ENCODE measurements around the gene SH3PXD2A. TPM values are rescaled to one million over a fixed set of nuclear protein-coding genes. Genes with fewer than 3 reads are reported as not detected.

The SH3PXD2A gene
- total RNA-seq, 4 donors from 2014 or later: 26.5 to 56.9 (median 33.3) TPM

DNA sequence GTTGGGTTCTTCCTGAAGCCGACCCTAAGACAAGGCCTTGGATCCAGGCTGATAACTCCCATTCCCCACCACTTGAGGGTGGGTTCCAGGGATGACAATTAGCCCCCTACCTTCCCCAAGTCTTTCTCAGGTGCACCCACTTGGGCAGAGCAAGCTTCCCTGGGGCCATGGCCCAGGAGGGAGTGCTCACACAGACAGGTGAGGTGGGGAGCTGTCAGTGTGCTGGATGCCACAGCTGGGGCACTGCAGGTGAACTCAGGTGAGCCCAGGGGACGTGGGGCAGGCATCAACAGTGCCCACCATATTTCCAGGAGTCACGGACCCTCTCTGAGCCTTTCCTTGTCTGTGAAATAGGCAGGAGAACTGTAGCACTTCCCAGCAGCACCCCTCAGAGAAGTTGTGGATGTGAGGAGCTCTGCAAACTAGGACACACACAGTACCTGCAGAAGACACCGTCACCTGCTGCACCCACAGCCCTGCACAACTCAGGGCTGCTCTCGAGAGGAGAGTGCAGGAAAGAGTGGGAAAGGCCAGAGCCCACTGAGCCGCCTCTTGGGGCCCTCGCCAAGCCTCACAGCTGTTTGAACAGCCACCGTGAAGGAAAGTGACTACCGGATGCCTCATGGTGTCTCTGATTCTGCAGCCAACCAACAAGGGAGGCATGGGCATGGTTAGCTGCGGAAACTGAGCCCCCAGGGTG lies 17.9 kb downstream of the SH3PXD2A start:
- no peak for DNase-seq
- Histone ChIP-seq H3K9me3 (no peaks in the 10 kb centered on the region), H3K27ac (peak overlapping the region; percentile 37 to 76 (median 74)), H3K4me1 (peaks cover 38 to 79% (median 68%) of the 10 kb centered on the region in 4 donors), H3K36me3 (no peaks in the 10 kb centered on the region), H3K4me3 (no peak overlapping the region), H3K27me3 (no peaks in the 10 kb centered on the region)
- TF ChIP-seq POLR2AphosphoS5 (IDR thresholded peaks at IDR 0.05) (no peak), POLR2A (IDR thresholded peaks at IDR 0.05) (no peak), EP300 (IDR thresholded peaks at IDR 0.05; ENCODE audit: low read depth) (no peak)
- TF ChIP-seq, protein P1, sequence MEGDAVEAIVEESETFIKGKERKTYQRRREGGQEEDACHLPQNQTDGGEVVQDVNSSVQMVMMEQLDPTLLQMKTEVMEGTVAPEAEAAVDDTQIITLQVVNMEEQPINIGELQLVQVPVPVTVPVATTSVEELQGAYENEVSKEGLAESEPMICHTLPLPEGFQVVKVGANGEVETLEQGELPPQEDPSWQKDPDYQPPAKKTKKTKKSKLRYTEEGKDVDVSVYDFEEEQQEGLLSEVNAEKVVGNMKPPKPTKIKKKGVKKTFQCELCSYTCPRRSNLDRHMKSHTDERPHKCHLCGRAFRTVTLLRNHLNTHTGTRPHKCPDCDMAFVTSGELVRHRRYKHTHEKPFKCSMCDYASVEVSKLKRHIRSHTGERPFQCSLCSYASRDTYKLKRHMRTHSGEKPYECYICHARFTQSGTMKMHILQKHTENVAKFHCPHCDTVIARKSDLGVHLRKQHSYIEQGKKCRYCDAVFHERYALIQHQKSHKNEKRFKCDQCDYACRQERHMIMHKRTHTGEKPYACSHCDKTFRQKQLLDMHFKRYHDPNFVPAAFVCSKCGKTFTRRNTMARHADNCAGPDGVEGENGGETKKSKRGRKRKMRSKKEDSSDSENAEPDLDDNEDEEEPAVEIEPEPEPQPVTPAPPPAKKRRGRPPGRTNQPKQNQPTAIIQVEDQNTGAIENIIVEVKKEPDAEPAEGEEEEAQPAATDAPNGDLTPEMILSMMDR (IDR thresholded peaks at IDR 0.05): no peak
- intact Hi-C loops (cut with DNase I; ENCODE audit: low total_unique reads): no loop called here
- 63% methylated on average over 8 of the region's 10 CpGs; no CpG with 5 or more reads in 1 of the 2 donors for WGBS, 2 donors (ENCODE audit: low coverage in 1 of 2)
- in situ Hi-C loops (cut with MboI; ENCODE audit: low pct_ligation_motif_present in 1 of 4, low pct_unique_long_range_greater_than_20kb in 1 of 4, low sequenced_read_pairs in 3 of 4): no loop called here

DNA sequence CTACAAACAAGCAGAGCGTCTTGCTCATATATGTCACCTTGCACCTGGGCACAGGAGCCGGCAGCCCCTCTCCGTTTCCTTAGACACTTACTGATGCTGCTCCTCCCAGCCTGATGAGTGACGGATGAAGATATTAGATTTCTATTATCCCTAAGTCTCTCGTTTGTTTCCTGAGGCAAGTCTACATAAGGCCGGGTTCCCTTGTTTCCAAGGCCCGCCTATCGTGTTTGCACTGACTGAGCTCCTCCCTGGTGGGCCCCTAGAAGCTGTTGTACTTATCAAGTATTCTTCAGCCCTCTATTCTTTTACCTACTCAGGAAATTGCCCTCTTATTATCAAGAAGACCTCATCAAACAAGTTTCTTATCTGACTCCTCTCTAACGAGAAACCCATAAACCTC lies 18.5 kb downstream of the SH3PXD2A start:
- DNase-seq: no peak
- peaks cover 38 to 82% (median 68%) of the 10 kb centered on the region in 4 donors for H3K4me1 ChIP-seq

DNA sequence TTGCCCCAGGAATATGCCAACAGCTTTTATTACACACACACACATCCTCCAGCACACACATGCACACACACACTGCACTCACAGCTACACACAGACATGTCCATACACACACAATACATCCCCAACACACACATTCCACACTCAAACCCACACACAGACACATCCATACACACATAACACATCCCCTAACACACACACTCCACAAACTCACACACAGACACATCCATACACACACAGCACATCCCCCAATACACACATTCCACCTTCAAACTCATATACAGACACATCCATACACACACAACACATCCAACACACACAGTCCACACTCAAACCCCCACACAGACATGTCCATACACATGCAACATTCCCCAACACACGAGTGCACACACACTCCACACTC lies 19.1 kb downstream of the SH3PXD2A start:
- WGBS, 2 donors (ENCODE audit: low coverage in 1 of 2): 15 to 33% methylated on average over 1 of the region's 1 CpG
- in situ Hi-C loops (cut with MboI; ENCODE audit: low pct_ligation_motif_present in 1 of 4, low pct_unique_long_range_greater_than_20kb in 1 of 4, low sequenced_read_pairs in 3 of 4): no loop called here
- no peak overlapping the region for H3K4me3 ChIP-seq
- H3K27me3 ChIP-seq: no peaks in the 10 kb centered on the region
- no peak for DNase-seq
- no peaks in the 10 kb centered on the region for H3K36me3 ChIP-seq
- no peaks in the 10 kb centered on the region for H3K9me3 ChIP-seq
- TF ChIP-seq, protein P1 (IDR thresholded peaks at IDR 0.05): no peak
- TF ChIP-seq POLR2A (IDR thresholded peaks at IDR 0.05) (no peak), EP300 (IDR thresholded peaks at IDR 0.05; ENCODE audit: low read depth) (no peak), POLR2AphosphoS5 (IDR thresholded peaks at IDR 0.05) (no peak)
- H3K27ac ChIP-seq: peak overlapping the region; percentile 73 to 79 (median 76)
- intact Hi-C loops (cut with DNase I; ENCODE audit: low total_unique reads): no loop called here
- H3K4me1 ChIP-seq: peaks cover 38 to 84% (median 70%) of the 10 kb centered on the region in 4 donors

More for the DNA sequence above, 18.5 kb downstream of the SH3PXD2A start:
- H3K4me3 ChIP-seq: no peak overlapping the region
- H3K27me3 ChIP-seq: no peaks in the 10 kb centered on the region
- in situ Hi-C loops (cut with MboI; ENCODE audit: low pct_ligation_motif_present in 1 of 4, low pct_unique_long_range_greater_than_20kb in 1 of 4, low sequenced_read_pairs in 3 of 4) (no loop called here), intact Hi-C loops (cut with DNase I; ENCODE audit: low total_unique reads) (no loop called here)
- WGBS, 2 donors (ENCODE audit: low coverage in 1 of 2): 51 to 70% methylated on average over 2 to 9 of the region's 9 CpGs
- TF ChIP-seq POLR2A (IDR thresholded peaks at IDR 0.05) (no peak), POLR2AphosphoS5 (IDR thresholded peaks at IDR 0.05) (no peak), EP300 (IDR thresholded peaks at IDR 0.05; ENCODE audit: low read depth) (no peak)
- TF ChIP-seq, protein P1 (IDR thresholded peaks at IDR 0.05): no peak
- peak overlapping the region; percentile 37 to 76 (median 74) for H3K27ac ChIP-seq
- H3K9me3 ChIP-seq: no peaks in the 10 kb centered on the region
- no peaks in the 10 kb centered on the region for H3K36me3 ChIP-seq

DNA sequence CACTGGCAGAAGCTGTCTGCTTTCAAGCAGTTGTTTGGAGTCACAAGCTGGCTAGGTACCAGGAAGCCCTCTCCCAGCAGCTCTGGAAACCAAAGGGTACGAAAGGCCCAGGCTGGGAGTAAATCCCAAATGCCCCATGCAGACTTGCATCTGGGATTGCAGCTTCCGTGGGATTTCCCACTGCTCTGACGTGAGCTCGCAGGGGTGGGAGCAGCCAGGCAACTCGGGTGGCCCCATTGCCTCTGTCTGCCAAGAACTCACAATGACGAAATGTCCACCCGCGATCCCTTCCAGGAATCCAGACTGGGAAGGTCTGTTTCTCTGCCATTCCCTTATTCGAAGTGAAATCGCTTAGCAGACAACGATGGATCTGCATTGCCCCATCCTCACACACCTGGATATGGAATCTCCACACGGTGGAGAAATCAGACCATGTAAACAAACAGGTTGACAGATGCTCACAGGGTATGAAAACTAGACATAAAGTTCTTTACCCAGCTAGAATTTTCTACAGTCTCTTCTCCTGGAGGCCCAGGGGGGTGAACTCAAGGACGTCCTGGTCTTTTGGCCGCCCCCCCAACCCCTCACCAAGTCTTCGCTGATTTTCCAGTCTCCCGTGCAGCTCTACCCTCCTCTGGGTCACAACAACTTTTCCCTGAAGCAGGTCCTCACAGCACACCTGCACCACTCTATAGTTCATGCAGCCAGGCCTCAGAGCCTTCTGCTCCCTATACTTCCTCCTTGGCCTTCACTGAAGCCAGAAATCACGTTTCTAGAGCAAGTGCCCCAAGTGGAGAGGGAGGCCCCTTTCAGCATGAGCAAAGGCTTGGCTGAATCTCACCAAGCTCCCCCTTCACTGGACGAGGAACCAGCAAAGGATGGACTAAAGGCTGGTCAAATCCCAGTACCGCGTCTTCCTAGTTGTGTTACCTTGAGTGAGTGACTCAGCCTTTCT lies 20.0 kb downstream of the SH3PXD2A start:
- H3K36me3 ChIP-seq: no peaks in the 10 kb centered on the region
- H3K4me1 ChIP-seq: peaks cover 32 to 77% (median 69%) of the 10 kb centered on the region in 4 donors
- TF ChIP-seq POLR2AphosphoS5 (IDR thresholded peaks at IDR 0.05): peak; percentile 40 to 57 (median 54)
- no peak for TF ChIP-seq EP300 (IDR thresholded peaks at IDR 0.05; ENCODE audit: low read depth)
- no peaks in the 10 kb centered on the region for H3K27me3 ChIP-seq
- no peak overlapping the region for H3K4me3 ChIP-seq
- peak; percentile 57 for DNase-seq
- 56 to 64% methylated on average over 4 to 20 of the region's 20 CpGs for WGBS, 2 donors (ENCODE audit: low coverage in 1 of 2)
- in situ Hi-C loops (cut with MboI; ENCODE audit: low pct_ligation_motif_present in 1 of 4, low pct_unique_long_range_greater_than_20kb in 1 of 4, low sequenced_read_pairs in 3 of 4): no loop called here
- no peaks in the 10 kb centered on the region for H3K9me3 ChIP-seq
- peak overlapping the region; percentile 73 to 79 (median 76) for H3K27ac ChIP-seq
- intact Hi-C loops (cut with DNase I; ENCODE audit: low total_unique reads): no loop called here
